ENCODE results near the gene NEFH. TPM values are rescaled to one million over a fixed set of nuclear protein-coding genes. Genes with fewer than 3 reads are reported as not detected.

The NEFH gene
- total RNA-seq, 4 donors from 2014 or later, result 0.15 to 0.18 TPM; not detected in 2

- intact Hi-C loops (cut with DNase I; ENCODE audit: low total_unique reads), result no loop called here
- TF ChIP-seq CTCF (IDR thresholded peaks at IDR 0.05 in 4 of 5, conservative IDR thresholded peaks at IDR 0.05 in 1 of 5) (no peak), POLR2A (IDR thresholded peaks at IDR 0.05) (no peak)
- Histone ChIP-seq H3K4me3 (no peak overlapping the region), H3K27ac (no peak overlapping the region), H3K36me3 (no peaks in the 10 kb centered on the region), H3K27me3 (no peaks in the 10 kb centered on the region), H3K9me3 (no peaks in the 10 kb centered on the region), H3K4me1 (no peaks in the 10 kb centered on the region)
- no peak for ATAC-seq
- no peak for DNase-seq
- in situ Hi-C loops (cut with MboI; ENCODE audit: low sequenced_read_pairs in 4 of 4), result no loop called here
Measured at GRCh38 chr22:29454276-29454675, 25.7 kb upstream of the NEFH start.

GRCh38 chr22:29456211-29456671 lies 23.8 kb upstream of the NEFH start:
- H3K36me3 ChIP-seq, result no peaks in the 10 kb centered on the region
- no peak for DNase-seq
- no peak overlapping the region for H3K4me3 ChIP-seq
- no peak for ATAC-seq
- in situ Hi-C loops (cut with MboI; ENCODE audit: low sequenced_read_pairs in 4 of 4) (no loop called here), intact Hi-C loops (cut with DNase I; ENCODE audit: low total_unique reads) (no loop called here)
- no peaks in the 10 kb centered on the region for H3K4me1 ChIP-seq
- TF ChIP-seq POLR2A (IDR thresholded peaks at IDR 0.05) (no peak), CTCF (IDR thresholded peaks at IDR 0.05 in 4 of 5, conservative IDR thresholded peaks at IDR 0.05 in 1 of 5) (no peak)
- H3K27ac ChIP-seq, result no peak overlapping the region
- H3K9me3 ChIP-seq, result no peaks in the 10 kb centered on the region
- no peaks in the 10 kb centered on the region for H3K27me3 ChIP-seq

GRCh38 chr22:29457730-29458129 lies 22.3 kb upstream of the NEFH start:
- in situ Hi-C loops (cut with MboI; ENCODE audit: low sequenced_read_pairs in 4 of 4), result no loop called here
- TF ChIP-seq CTCF (IDR thresholded peaks at IDR 0.05 in 4 of 5, conservative IDR thresholded peaks at IDR 0.05 in 1 of 5), result no peak
- TF ChIP-seq POLR2A (IDR thresholded peaks at IDR 0.05), result no peak

GRCh38 chr22:29458551-29458950 lies 21.5 kb upstream of the NEFH start:
- Histone ChIP-seq H3K27me3 (no peaks in the 10 kb centered on the region), H3K4me1 (no peaks in the 10 kb centered on the region), H3K36me3 (no peaks in the 10 kb centered on the region), H3K27ac (no peak overlapping the region), H3K9me3 (no peaks in the 10 kb centered on the region), H3K4me3 (no peak overlapping the region)
- in situ Hi-C loops (cut with MboI; ENCODE audit: low sequenced_read_pairs in 4 of 4), result no loop called here
- DNase-seq (no peak), ATAC-seq (no peak)
- intact Hi-C loops (cut with DNase I; ENCODE audit: low total_unique reads), result no loop called here
- TF ChIP-seq CTCF (IDR thresholded peaks at IDR 0.05 in 4 of 5, conservative IDR thresholded peaks at IDR 0.05 in 1 of 5), result no peak
- no peak for TF ChIP-seq POLR2A (IDR thresholded peaks at IDR 0.05)

More at GRCh38 chr22:29457730-29458129, 22.3 kb upstream of the NEFH start:
- no peaks in the 10 kb centered on the region for H3K9me3 ChIP-seq
- peak in 1 of 2 donors; percentile 58 for ATAC-seq
- no peaks in the 10 kb centered on the region for H3K27me3 ChIP-seq
- no peaks in the 10 kb centered on the region for H3K36me3 ChIP-seq
- no peak overlapping the region for H3K4me3 ChIP-seq
- H3K27ac ChIP-seq, result no peak overlapping the region
- DNase-seq, result no peak
- intact Hi-C loops (cut with DNase I; ENCODE audit: low total_unique reads), result no loop called here
- no peaks in the 10 kb centered on the region for H3K4me1 ChIP-seq

GRCh38 chr22:29459773-29460172 lies 20.2 kb upstream of the NEFH start:
- ATAC-seq (no peak), DNase-seq (no peak)
- no peaks in the 10 kb centered on the region for H3K9me3 ChIP-seq
- no peaks in the 10 kb centered on the region for H3K27me3 ChIP-seq
- in situ Hi-C loops (cut with MboI; ENCODE audit: low sequenced_read_pairs in 4 of 4) (no loop called here), intact Hi-C loops (cut with DNase I; ENCODE audit: low total_unique reads) (no loop called here)
- TF ChIP-seq POLR2A (IDR thresholded peaks at IDR 0.05), result no peak
- TF ChIP-seq CTCF (IDR thresholded peaks at IDR 0.05 in 4 of 5, conservative IDR thresholded peaks at IDR 0.05 in 1 of 5), result no peak
- H3K36me3 ChIP-seq, result no peaks in the 10 kb centered on the region
- no peak overlapping the region for H3K4me3 ChIP-seq
- no peak overlapping the region for H3K27ac ChIP-seq
- no peaks in the 10 kb centered on the region for H3K4me1 ChIP-seq
